HG03097 (cell line): ENCODE results near the gene ATP5MK.
"Not testable (repeated sequence)": the region's sequence is repeated elsewhere in the genome, so short reads cannot be mapped to it uniquely, and the experiment has no call there.

Source experiments
- ATAC-seq: cut with Tn5 transposase; IDR thresholded peaks from one replicate; pipeline ENCODE4 v1.9.1; 2021; ENCODE audit not compliant: unreplicated experiment, low FRiP score

Gene ATP5MK

DNA sequence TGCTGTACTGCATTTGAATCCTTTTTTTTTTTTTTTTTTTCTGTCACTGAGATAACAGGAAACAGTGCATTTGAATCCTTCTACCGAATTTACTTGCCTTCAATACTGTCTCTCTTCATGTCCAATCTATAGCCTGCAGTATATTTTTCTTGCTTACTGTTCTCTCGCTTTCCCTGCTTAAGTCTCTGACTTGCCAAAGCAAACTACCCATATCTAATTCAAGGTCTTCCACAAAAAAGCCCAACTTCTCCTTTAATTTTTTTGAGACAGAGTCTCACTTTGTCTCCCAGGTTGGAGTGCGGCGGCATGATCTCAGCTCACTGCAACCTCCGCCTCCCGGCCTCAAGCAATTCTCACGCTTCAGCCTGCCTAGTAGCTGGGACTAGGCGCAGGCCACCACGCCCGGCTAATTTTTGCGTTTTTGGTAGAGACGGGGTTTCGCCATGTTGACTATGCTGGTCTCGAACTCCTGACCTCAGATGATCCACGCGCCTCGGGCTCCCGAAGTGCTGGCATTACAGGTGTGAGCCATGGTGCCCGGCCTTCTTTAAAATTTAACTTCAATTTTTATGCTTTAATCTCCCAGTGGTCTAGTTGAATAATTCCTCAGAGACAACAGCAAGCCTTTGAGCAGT is 1.0 kb upstream of the ATP5MK start:
- ATAC-seq: no peak

DNA sequence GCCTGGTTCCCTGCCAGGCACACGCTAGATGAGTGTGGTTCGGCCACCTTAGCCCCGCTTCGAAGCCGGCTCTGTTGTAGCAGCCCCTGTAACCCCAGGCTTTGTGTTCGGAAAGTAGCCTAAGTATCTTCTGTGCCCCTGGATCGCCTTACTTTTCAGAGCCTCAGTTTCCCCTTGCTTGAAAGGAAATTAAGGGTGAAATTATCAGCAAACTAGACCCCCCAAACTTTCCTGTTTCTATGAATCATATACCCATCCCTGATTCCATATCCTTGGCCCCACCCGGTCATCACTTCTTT is 463 bp upstream of the ATP5MK start:
- ATAC-seq: peak; percentile 9

DNA sequence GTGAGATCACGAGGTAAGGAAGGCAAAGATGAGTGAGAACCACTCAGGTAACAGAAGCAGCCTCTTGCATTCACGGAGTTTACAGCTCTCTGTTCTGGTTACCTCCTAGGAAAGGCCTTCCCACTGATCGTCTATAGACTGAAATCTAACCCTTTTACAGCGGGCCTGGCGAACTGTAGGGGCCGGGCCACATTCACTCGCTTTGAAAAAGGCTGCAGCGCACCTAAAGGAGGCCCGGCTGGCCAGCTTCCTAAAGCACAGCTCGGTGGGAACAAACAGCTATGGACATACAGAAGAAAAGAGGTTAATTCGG is 565 bp downstream of the ATP5MK start:
- ATAC-seq: no peak

DNA sequence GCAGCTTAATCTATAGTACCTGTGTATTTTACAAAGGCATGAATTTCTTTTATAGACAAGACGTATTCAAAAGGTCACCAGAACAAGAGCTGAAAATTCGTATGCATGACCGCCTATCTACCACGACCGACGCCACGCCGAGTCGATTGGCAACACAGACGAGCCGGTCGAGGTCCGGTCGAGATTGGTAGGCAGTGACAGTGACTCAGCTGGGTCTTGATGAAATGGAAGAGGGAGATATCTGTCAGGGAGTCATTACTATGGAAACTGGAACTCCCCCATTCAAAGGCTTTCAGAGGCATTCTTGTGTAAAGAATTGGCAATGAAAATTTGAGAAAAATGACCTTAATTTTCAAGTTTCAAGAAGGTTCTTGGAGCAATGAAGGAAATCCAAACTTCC is 2.1 kb downstream of the ATP5MK start:
- no peak for ATAC-seq

DNA sequence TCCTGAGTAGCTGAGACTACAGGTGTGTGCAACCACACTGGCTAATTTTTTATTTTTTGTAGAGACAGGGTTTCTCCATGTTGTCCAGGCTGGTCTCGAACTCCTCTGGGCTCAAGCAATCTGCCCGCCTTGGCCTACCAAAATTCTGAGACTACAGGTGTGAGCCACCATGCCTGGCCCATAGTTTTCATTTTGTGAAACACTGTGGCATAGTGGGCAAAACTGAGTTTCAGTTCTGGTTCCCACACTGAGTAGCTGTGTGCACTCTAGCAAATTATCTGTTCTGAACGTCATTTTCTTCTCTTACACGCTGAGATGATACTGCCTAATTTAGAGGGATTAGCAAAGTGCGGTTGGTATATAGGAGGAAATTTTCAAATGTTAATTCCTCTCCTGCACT is 13.5 kb downstream of the ATP5MK start:
- no peak for ATAC-seq

DNA sequence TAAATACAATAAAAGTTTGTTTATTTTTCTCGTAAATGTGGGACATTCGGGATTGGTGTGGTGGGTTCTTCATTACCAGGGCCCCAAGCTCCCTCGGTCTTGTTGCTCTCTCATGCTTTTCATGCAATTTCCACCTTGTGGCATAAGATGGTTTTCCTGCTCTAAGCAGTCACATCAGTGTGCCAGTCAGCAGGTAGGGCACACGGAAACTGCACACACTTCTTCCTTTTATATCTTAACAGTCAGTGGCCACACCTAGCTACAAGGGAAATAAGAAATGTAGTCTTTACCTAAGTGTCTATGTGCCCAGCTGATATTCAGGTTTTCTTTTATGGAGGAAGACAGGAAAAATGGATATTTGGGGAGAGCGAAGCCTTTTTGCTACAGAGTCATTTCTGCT is 22.0 kb downstream of the ATP5MK start:
- ATAC-seq: no peak

DNA sequence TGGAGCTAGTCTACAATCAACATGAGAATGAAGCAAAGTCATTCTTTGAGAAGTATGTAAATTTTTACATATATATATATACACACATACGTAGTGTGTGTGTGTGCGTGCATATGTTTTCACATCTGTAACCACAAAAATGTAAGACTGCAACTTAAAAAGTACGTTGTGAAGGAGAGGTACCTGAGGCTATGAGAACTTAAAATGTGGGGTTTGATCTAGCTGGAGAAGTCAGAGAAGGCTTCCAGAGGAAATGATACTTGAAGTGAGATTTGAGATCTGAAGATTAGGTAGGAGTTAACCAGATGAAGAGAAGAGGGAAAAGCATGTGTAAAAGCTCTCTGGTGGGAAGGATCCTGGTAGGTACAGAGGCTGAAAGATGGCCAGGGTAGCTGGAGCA is 22.7 kb downstream of the ATP5MK start:
- no peak for ATAC-seq

DNA sequence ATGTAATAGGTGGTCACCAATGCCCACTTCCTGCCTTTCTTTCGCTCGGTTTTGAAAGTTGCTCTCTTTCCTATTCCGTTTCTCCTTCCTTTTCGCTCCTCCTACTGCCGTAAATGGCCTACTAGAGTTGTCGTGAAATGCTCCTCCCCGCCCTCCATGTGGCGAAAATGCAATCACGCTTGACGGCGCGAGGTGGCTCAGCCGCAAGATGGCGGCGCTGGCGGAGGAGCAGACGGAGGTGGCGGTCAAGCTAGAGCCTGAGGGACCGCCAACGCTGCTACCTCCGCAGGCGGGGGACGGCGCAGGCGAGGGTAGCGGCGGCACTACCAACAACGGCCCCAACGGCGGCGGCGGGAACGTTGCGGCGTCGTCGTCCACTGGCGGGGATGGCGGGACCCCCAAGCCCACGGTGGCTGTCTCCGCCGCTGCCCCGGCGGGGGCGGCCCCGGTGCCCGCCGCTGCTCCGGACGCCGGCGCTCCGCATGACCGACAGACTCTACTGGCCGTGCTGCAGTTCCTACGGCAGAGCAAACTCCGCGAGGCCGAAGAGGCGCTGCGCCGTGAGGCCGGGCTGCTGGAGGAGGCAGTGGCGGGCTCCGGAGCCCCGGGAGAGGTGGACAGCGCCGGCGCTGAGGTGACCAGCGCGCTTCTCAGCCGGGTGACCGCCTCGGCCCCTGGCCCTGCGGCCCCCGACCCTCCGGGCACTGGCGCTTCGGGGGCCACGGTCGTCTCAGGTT is 28.3 kb downstream of the ATP5MK start, which contains the start of gene TAF5:
TSS of gene TAF5 (plus strand) at position 195 of the 737 bp plus-strand sequence. CDS start at position 209, 14 bp downstream.
- ATAC-seq: peak; percentile 49

DNA sequence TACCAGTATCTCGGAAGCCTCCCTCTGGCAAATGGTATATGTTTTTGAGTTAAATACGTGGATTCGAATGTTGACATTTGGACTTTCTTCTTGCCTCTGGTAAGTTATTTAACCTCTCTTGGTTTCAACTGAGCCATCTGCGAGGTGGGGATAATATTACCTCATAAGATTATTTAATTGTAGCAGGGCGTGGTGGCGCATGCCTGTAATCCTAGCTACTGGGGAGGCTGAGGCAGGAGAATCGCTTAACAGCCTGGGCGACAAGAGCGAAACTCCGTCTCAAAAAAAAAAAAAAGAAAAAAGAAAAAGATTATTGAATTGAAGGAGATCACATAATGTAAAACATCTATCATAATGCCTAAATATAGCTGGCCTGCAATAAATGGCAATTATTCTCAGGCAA is 28.9 kb downstream of the ATP5MK start:
- no peak for ATAC-seq

DNA sequence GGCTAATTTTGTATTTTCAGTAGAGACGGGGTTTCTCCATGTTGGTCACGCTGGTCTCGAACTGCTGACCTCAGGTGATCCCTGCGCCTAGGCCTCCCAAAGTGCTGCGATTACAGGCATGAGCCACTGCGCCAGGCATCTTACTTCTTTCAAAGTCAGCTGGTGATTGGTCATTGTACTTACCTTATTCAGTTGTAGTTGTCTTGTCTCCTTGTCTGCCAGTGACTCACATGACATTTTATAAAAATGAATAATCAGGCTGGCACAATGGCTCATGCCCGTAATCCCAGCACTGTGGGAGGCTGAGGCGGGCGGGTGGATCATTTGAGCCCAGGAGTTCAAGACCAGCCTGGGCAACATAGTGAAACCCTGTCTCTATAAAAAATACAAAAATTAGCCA is 35.5 kb downstream of the ATP5MK start:
- ATAC-seq: not testable (repeated sequence)

DNA sequence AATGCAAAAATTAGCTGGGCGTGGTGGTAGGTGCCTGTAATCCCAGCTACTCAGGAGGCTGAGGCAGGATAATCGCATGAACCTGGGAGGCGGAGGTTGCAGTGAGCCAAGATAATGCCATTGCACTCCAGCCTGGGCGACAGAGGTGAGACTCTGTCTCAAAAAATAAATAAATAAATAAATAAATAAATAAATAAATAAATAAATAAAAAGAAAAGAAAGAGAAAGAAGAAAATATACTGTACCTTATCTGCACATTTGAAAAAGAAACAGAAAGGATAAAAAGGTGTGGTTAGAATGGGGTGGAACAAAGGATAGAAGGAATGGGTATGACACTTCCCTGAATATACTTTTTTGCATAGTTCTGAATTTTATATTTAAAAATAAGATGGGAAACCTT is 36.8 kb downstream of the ATP5MK start:
- not testable (repeated sequence) for ATAC-seq

DNA sequence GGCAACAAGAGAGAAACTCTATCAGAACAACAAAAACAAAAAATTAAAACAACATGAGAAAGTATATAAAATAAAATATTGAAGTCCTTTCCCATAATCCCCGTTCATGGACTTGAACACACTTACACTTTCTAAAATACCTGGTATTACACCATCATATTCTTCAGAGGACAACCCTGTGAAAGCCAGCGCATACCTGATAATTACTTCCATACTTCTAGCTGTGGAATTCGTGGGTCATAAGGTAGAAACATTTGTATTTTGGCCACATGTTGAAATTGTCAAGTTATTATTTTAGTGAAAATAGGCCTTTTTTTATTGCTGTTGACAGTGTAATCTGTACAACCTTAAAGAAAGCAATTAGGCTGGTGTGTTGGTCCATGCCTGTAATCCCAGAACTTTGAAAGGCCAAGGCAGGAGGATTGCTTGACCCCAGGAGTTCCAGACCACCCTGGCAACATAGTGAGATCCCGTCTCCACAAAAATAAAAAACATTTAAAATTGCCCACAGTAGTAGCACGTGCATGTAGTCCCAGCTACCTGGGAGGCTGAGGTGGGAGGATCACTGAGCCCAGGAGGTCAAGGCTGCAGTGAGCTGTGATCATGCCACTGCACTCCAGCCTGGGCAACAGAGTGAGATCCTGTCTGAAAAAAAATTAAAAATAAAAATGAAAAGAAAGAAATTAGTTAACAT is 40.2 kb downstream of the ATP5MK start:
- ATAC-seq: no peak

DNA sequence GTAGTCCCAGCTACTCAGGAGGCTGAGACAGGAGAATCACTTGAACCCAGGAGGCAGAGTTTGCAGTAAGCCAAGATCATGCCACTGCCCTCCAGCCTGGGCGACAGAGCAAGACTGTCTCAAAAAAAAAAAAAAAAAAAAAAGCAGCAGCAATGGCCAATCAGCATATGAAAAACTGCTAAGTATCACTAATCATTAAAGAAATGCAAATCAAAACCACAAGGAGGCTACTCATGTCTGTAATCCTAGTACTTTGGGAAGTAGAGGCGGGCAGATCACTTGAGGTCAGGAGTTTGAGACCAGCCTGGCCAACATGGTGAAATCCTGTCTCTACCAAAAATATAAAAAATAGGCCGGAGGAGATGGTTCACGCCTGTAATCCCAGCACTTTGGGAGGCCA is 41.7 kb downstream of the ATP5MK start:
- ATAC-seq: not testable (repeated sequence)

DNA sequence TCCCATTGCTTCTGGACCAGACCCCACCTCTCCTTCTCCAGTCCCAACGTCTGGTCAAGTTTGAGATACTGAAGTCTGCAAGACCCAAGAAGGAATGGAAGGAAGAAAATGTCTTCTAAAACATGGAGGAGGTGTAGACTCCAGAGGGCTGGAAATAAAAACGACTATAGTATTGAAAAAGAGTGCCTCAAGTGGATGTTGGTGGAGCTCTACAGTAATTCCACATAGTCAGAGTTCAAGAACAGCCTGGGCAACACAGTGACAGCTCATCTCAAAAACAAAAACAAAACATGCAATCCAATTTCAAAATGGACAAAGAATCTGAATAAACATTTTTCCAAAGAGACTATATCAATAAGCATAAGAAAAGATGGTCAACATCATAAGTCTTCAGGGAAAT is 43.0 kb downstream of the ATP5MK start:
- ATAC-seq: no peak

DNA sequence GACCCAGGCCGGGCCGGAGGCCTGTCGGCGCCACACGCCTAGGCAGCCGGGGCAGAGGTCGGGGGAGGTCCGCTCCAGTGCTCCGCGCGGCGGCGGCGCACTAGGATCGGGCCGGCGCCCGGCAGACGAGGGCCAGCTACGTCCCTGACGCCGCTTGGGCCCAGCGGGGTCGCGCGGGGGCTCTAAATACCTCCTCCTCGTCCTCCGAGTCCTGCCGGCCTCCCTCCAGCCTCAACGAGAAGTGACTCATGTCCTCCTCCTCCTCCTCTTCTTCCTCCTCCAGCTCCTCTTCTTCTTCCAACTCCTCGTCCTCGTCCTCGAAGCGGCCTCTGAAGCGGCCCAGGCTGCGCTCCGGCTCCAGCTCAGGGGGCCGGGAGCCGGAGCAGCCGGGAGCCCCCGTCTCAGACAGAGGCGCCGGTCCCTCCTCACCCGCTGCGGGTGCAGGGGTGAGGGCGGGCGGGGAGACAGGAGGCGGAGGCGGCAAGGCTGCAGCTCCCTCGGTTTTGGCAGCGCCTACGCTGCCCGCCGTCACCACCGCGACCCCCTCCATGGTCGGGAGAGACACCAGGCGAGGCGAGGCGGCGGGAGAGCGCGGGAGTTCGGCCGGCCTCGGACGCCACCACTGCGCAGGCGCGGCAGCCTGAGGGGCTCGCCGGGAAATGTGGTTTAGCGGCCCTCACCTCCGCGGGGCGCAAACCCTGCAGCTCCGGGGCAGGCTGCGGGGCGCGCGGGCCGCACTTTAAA is 45.6 kb downstream of the ATP5MK start, which contains the start of gene PCGF6:
TSS of gene PCGF6 (minus strand) at position 624 of the 744 bp plus-strand sequence. CDS start at position 550, 74 bp downstream.
- ATAC-seq: peak; percentile 85

DNA sequence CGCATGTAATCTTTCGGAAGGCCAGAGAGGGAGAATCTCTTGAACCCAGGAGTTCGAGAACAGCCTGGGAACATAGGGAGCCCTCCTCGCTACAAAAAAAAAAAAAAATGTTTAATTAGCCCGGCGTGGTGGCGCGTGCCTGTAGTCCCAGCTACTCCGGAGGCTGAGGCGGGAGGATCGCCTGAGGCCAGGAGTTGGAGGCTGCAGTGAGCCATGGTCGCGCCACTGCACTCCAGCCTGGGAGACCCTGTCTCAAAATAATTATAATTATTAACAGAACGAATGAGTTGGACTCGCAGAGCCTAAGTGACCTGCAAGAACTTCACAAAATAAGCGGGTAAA is 46.1 kb downstream of the ATP5MK start:
- no peak for ATAC-seq
